Measurements from ENCODE around the gene MAPRE2.

MAPRE2 gene

DNA sequence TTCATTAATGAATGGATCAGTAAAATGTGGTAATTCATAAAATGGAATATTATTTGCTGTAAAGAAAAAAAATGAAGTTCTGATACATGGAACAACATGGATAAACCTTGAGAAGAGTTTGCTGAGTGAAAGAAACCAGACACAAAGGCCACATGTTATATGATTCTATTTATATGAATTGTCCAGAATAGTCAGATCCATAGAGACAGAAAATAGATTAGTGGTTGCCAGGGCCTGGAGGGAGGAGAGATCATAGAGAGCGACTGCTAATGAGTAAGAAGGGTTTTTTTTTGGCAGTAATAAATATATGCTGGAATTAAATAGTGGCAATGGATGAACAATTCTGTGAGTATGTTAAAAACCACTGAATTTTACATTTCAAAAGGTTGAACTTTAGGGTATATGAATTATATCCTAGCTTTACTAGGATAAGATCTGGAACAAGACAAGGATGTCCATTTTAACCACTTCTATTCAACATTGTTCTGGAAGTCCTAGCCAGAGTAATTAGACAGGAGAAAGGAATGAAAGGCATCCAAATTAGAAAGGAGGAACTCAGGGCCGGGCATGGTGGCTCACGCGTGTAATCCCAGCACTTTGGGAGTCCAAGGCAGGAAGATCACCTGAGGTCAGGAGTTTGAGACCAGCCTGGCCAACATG lies 48.8 kb downstream of the MAPRE2 start:
- peaks cover 5% of the 10 kb centered on the region for H3K79me1 ChIP-seq (replicated peaks; ENCODE audit: low read length, poor library complexity, severe bottlenecking)
- H3K36me3 ChIP-seq (ENCODE audit: control insufficient read depth in 1 of 2, insufficient read depth in 2 of 2, low read depth in 1 of 2, low read length in 2 of 2) = no peaks in the 10 kb centered on the region
- H3K27ac ChIP-seq (ENCODE audit: low read length, poor library complexity, severe bottlenecking) = no peak overlapping the region
- no peak overlapping the region for H2BK120ac ChIP-seq (ENCODE audit: low read depth, low read length)
- H4K91ac ChIP-seq (ENCODE audit: low read length) = no peak overlapping the region
- no peaks in the 10 kb centered on the region for H3K4me1 ChIP-seq (ENCODE audit: control insufficient read depth, insufficient read depth, low read depth, low read length)
- H3K4me2 ChIP-seq (ENCODE audit: low read length, poor library complexity, severe bottlenecking) = no peak overlapping the region
- H3K14ac ChIP-seq (ENCODE audit: low read length in 2 of 2) = no peak overlapping the region
- no peak overlapping the region for H2AK5ac ChIP-seq (ENCODE audit: low read length, severe bottlenecking)
- no peak overlapping the region for H3K23ac ChIP-seq (ENCODE audit: low read length in 2 of 2)
- DNase-seq = no peak
- no peak overlapping the region for H3K4me3 ChIP-seq (ENCODE audit: insufficient read depth in 1 of 2, low read depth in 1 of 2, low read length in 2 of 2)
- H2BK15ac ChIP-seq (ENCODE audit: low read depth, poor library complexity, severe bottlenecking) = no peak overlapping the region
- H3K18ac ChIP-seq (ENCODE audit: low read depth in 1 of 2, low read length in 2 of 2) = no peak overlapping the region
- no peak overlapping the region for H3K9ac ChIP-seq (ENCODE audit: low read length)
- H2AFZ ChIP-seq (ENCODE audit: low read depth, low read length) = no peak overlapping the region
- WGBS = 76% methylated on average over 4 of the region's 4 CpGs
- no peak overlapping the region for H3K4ac ChIP-seq (ENCODE audit: low read depth in 1 of 2, low read length in 2 of 2)
- H2BK12ac ChIP-seq (ENCODE audit: low read length in 2 of 2) = no peak overlapping the region
- no peaks in the 10 kb centered on the region for H3K9me3 ChIP-seq (ENCODE audit: control insufficient read depth, low read length)
- H3K27me3 ChIP-seq (ENCODE audit: control insufficient read depth in 1 of 2, insufficient read depth in 1 of 2, low read length in 2 of 2) = no peaks in the 10 kb centered on the region
- no peak overlapping the region for H4K8ac ChIP-seq (ENCODE audit: low read length)
- H2BK5ac ChIP-seq (ENCODE audit: low read depth, low read length, poor library complexity, severe bottlenecking) = no peak overlapping the region

- Histone ChIP-seq H3K9me3 (ENCODE audit: control insufficient read depth, low read length) (no peaks in the 10 kb centered on the region), H3K23ac (ENCODE audit: low read length in 2 of 2) (no peak overlapping the region), H3K27ac (ENCODE audit: low read length, poor library complexity, severe bottlenecking) (no peak overlapping the region), H2BK5ac (ENCODE audit: low read depth, low read length, poor library complexity, severe bottlenecking) (no peak overlapping the region), H3K4me2 (ENCODE audit: low read length, poor library complexity, severe bottlenecking) (no peak overlapping the region), H4K91ac (ENCODE audit: low read length) (no peak overlapping the region), H3K4me1 (ENCODE audit: control insufficient read depth, insufficient read depth, low read depth, low read length) (no peaks in the 10 kb centered on the region), H2AFZ (ENCODE audit: low read depth, low read length) (no peak overlapping the region), H3K79me1 (replicated peaks; ENCODE audit: low read length, poor library complexity, severe bottlenecking) (peaks cover 5% of the 10 kb centered on the region), H2AK5ac (ENCODE audit: low read length, severe bottlenecking) (no peak overlapping the region), H2BK15ac (ENCODE audit: low read depth, poor library complexity, severe bottlenecking) (no peak overlapping the region), H4K8ac (ENCODE audit: low read length) (no peak overlapping the region), H3K27me3 (ENCODE audit: control insufficient read depth in 1 of 2, insufficient read depth in 1 of 2, low read length in 2 of 2) (no peaks in the 10 kb centered on the region), H3K4ac (ENCODE audit: low read depth in 1 of 2, low read length in 2 of 2) (no peak overlapping the region), H2BK120ac (ENCODE audit: low read depth, low read length) (no peak overlapping the region), H2BK12ac (ENCODE audit: low read length in 2 of 2) (no peak overlapping the region), H3K36me3 (ENCODE audit: control insufficient read depth in 1 of 2, insufficient read depth in 2 of 2, low read depth in 1 of 2, low read length in 2 of 2) (no peaks in the 10 kb centered on the region), H3K18ac (ENCODE audit: low read depth in 1 of 2, low read length in 2 of 2) (no peak overlapping the region), H3K9ac (ENCODE audit: low read length) (no peak overlapping the region), H3K4me3 (ENCODE audit: insufficient read depth in 1 of 2, low read depth in 1 of 2, low read length in 2 of 2) (no peak overlapping the region), H3K14ac (ENCODE audit: low read length in 2 of 2) (no peak overlapping the region)
- DNase-seq = no peak
- WGBS = 100% methylated on average over 2 of the region's 2 CpGs
Observed at GRCh38 chr18:35091841-35092240, 50.6 kb downstream of the MAPRE2 start.

- H3K18ac ChIP-seq (ENCODE audit: low read depth in 1 of 2, low read length in 2 of 2) = no peak overlapping the region
- no peak overlapping the region for H2AK5ac ChIP-seq (ENCODE audit: low read length, severe bottlenecking)
- no peak overlapping the region for H4K8ac ChIP-seq (ENCODE audit: low read length)
- no peaks in the 10 kb centered on the region for H3K4me1 ChIP-seq (ENCODE audit: control insufficient read depth, insufficient read depth, low read depth, low read length)
- H3K4ac ChIP-seq (ENCODE audit: low read depth in 1 of 2, low read length in 2 of 2) = no peak overlapping the region
- no peak overlapping the region for H3K4me2 ChIP-seq (ENCODE audit: low read length, poor library complexity, severe bottlenecking)
- H2BK12ac ChIP-seq (ENCODE audit: low read length in 2 of 2) = no peak overlapping the region
- no peak overlapping the region for H3K23ac ChIP-seq (ENCODE audit: low read length in 2 of 2)
- no peak overlapping the region for H2BK120ac ChIP-seq (ENCODE audit: low read depth, low read length)
- no peak overlapping the region for H2BK15ac ChIP-seq (ENCODE audit: low read depth, poor library complexity, severe bottlenecking)
- 88% methylated on average over 1 of the region's 1 CpG for WGBS
- peaks cover 6% of the 10 kb centered on the region for H3K79me1 ChIP-seq (replicated peaks; ENCODE audit: low read length, poor library complexity, severe bottlenecking)
- no peaks in the 10 kb centered on the region for H3K9me3 ChIP-seq (ENCODE audit: control insufficient read depth, low read length)
- H3K27ac ChIP-seq (ENCODE audit: low read length, poor library complexity, severe bottlenecking) = no peak overlapping the region
- no peak overlapping the region for H3K4me3 ChIP-seq (ENCODE audit: insufficient read depth in 1 of 2, low read depth in 1 of 2, low read length in 2 of 2)
- H4K91ac ChIP-seq (ENCODE audit: low read length) = no peak overlapping the region
- H2AFZ ChIP-seq (ENCODE audit: low read depth, low read length) = no peak overlapping the region
- H3K27me3 ChIP-seq (ENCODE audit: control insufficient read depth in 1 of 2, insufficient read depth in 1 of 2, low read length in 2 of 2) = no peaks in the 10 kb centered on the region
- peak; percentile 66 for DNase-seq
- no peak overlapping the region for H3K9ac ChIP-seq (ENCODE audit: low read length)
- no peak overlapping the region for H2BK5ac ChIP-seq (ENCODE audit: low read depth, low read length, poor library complexity, severe bottlenecking)
- H3K14ac ChIP-seq (ENCODE audit: low read length in 2 of 2) = no peak overlapping the region
- peaks cover 0 to 7% of the 10 kb centered on the region in 2 experiments for H3K36me3 ChIP-seq (ENCODE audit: control insufficient read depth in 1 of 2, insufficient read depth in 2 of 2, low read depth in 1 of 2, low read length in 2 of 2)
Observed at GRCh38 chr18:35095983-35096676, 54.9 kb downstream of the MAPRE2 start.

DNA sequence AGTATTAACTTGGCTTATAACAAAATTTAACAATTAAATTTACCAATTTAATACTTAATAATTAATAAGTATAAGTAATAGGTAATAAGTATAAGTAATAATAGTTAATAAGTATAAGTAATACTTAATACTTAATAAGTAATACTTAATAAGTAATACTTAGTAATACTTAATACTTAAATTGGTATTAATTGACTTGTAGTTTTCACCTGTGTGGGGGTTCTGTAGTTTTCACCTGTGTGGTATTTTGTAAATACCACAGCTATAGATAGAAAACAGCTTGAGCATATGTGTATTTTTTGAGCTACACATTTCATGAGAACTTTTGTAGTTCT lies 55.4 kb downstream of the MAPRE2 start:
- H3K36me3 ChIP-seq (ENCODE audit: control insufficient read depth in 1 of 2, insufficient read depth in 2 of 2, low read depth in 1 of 2, low read length in 2 of 2) = peaks cover 0 to 7% of the 10 kb centered on the region in 2 experiments
- no peak overlapping the region for H3K4me3 ChIP-seq (ENCODE audit: insufficient read depth in 1 of 2, low read depth in 1 of 2, low read length in 2 of 2)
- H3K18ac ChIP-seq (ENCODE audit: low read depth in 1 of 2, low read length in 2 of 2) = no peak overlapping the region
- no peak overlapping the region for H3K4me2 ChIP-seq (ENCODE audit: low read length, poor library complexity, severe bottlenecking)
- no peak overlapping the region for H2BK120ac ChIP-seq (ENCODE audit: low read depth, low read length)
- H2BK12ac ChIP-seq (ENCODE audit: low read length in 2 of 2) = no peak overlapping the region
- no peak overlapping the region for H3K14ac ChIP-seq (ENCODE audit: low read length in 2 of 2)
- H4K8ac ChIP-seq (ENCODE audit: low read length) = no peak overlapping the region
- H3K23ac ChIP-seq (ENCODE audit: low read length in 2 of 2) = no peak overlapping the region
- H3K4ac ChIP-seq (ENCODE audit: low read depth in 1 of 2, low read length in 2 of 2) = no peak overlapping the region
- H2AFZ ChIP-seq (ENCODE audit: low read depth, low read length) = no peak overlapping the region
- H3K27me3 ChIP-seq (ENCODE audit: control insufficient read depth in 1 of 2, insufficient read depth in 1 of 2, low read length in 2 of 2) = no peaks in the 10 kb centered on the region
- no peak overlapping the region for H2BK5ac ChIP-seq (ENCODE audit: low read depth, low read length, poor library complexity, severe bottlenecking)
- H2BK15ac ChIP-seq (ENCODE audit: low read depth, poor library complexity, severe bottlenecking) = no peak overlapping the region
- H3K79me1 ChIP-seq (replicated peaks; ENCODE audit: low read length, poor library complexity, severe bottlenecking) = peaks cover 6% of the 10 kb centered on the region
- no peak for DNase-seq
- no peaks in the 10 kb centered on the region for H3K4me1 ChIP-seq (ENCODE audit: control insufficient read depth, insufficient read depth, low read depth, low read length)
- H4K91ac ChIP-seq (ENCODE audit: low read length) = no peak overlapping the region
- H3K9ac ChIP-seq (ENCODE audit: low read length) = no peak overlapping the region
- H2AK5ac ChIP-seq (ENCODE audit: low read length, severe bottlenecking) = no peak overlapping the region
- H3K9me3 ChIP-seq (ENCODE audit: control insufficient read depth, low read length) = no peaks in the 10 kb centered on the region
- no peak overlapping the region for H3K27ac ChIP-seq (ENCODE audit: low read length, poor library complexity, severe bottlenecking)
